Dedifferentiated amniotic fluid mesenchymal stem cell (primary cell): ENCODE data around the gene ACOX3.

Source experiments
- DNase-seq: peaks from one replicate; pipeline ENCODE4 v3.0.0-alpha.2; 2016; ENCODE audit errors: extremely low spot score

ACOX3 gene

GRCh38 chr4:8374851-8375649 lies 65.5 kb downstream of the ACOX3 start:
- no peak for DNase-seq

- DNase-seq: no peak
Measured at GRCh38 chr4:8373973-8374545, 66.5 kb downstream of the ACOX3 start.

DNA sequence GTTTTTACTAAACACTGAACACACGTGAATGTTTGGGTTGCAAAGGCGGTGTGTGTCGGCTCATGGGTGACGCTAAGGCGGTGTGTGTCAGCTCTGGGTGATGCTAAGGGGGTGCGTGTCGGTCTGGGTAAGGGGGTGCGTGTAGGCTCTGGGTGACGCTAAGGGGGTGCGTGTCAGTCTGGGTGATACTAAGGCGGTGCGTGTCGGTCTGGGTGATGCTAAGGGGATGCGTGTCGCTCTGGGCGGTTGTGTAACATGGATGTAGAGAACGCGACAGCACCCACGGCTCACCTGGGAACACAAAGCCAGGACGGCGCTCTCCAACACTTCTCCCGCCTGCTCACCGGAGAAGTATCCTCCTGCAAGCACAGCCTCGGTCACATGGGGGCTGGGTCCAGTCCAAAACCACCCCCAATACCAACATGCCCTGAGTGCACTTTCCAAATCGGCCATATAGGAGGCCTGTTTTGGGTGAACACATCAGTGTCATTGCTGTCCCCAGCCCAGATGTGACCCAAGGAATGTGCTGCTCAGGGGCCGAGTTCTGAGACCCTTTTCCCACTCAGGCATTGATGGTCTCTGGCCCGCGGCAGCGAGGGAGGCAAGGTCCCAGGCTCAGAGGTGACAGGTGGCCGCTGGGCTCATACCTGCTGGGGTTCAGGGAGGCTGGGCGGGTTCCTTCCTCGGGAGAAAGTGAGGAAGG lies 67.1 kb downstream of the ACOX3 start:
- no peak for DNase-seq

DNA sequence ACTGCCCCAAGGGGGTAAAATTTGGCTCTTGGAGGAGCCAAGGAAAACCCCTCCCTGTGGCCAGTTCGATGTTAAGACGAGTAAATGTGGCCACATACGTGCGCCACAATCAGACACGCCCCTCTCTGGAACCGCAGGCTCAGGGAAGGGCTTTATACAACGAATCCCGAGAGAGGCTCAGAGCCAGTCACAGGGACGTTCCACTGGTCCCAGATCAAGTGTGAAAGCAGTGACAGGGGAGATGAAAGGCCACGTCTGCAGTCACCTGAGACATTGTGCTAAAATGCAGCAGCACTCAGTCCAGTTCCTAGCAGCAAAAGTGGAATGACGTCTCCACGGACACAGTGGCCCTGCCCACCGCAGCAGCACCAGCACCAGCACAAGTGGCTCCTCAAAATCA lies 68.0 kb downstream of the ACOX3 start:
- DNase-seq: no peak

GRCh38 chr4:8371596-8371995 lies 68.9 kb downstream of the ACOX3 start:
- DNase-seq: no peak

GRCh38 chr4:8370835-8371595 lies 69.5 kb downstream of the ACOX3 start:
- no peak for DNase-seq

DNA sequence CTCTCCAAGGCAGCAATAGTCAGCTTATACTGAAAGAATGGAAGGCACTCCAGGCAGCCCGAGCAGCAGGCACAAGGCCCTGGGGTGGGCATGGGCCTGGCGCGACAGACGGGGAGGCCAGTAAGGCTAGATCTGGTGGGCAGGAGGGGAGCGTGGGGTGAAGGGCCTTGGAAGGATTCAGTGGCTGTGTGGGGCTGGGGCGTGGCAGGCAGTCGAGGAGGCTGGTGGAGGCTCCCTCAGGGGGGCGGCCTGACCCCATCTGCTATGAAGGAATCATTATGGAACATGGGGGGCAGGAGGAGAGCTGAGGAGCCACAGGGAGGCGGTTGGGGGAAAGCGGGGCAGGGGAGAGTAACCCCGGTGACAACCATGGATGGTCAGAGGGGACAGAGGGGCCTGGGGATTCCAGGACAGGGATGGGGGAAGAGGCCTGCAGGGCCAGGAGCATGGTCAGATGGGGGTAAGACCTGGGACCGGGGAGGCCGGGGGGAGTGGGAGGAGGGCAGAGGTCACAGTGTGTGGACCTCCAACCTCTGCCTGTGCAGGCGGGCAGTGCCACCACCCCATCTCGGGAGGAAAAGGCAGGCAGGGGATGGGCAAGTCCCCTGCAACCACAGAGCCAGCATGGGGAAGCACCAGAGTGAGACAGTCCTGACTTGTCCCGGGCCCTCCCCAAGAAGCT lies 70.3 kb downstream of the ACOX3 start:
- DNase-seq: no peak

DNA sequence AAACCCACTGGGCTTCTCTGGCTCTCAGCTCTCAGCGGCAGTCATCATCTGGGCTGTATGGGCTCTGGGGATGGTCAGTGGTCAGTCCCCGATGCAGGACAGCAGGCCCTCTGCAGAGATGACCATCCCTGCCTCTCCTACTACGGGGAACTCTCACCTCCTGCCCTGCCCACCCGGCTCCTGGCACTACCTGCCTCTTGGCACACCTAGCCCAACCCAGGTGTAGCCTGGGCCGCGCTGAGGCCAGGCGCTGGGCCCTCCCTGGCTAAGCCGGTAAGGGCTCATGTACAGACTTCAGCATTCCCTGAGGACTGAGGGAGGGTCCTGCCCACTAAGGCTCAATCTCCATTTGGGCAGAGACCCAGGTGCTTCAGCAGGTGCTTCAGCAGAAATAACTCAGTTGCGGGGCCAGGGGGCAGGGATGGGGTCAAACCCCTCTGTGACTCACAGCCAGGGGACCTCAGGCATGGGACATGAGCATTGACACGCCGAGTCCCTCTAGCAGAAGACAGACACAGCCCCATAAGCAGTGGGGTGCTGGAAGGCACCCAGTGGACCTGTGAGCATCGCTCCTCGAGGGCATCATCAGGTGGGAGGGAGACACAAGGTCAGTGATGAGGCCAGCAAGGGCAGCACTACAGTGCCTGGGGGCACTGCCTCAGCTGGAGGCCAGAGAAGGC lies 71.0 kb downstream of the ACOX3 start:
- DNase-seq: no peak

GRCh38 chr4:8368998-8369397 lies 71.5 kb downstream of the ACOX3 start:
- no peak for DNase-seq

DNA sequence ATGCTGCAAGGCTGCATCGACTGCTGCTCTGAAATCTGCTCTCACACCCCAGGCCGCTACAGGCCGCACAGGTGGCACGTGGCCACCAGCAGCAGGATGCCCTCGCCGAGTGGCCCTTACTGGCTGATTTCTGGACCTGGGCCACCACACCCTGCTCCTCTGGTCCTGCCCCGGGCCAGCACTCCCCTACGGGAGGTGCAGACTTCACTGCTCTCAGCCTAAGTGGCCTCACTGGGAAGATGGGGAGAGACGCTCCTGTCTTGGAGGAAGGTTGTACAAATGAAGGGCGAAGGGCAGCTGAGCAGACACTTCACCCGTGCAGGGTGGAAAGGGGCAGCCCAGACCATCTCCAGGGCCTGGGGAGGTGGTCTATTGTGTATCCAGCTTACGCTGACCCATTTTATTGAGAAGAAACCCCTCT lies 72.5 kb downstream of the ACOX3 start:
- no peak for DNase-seq

DNA sequence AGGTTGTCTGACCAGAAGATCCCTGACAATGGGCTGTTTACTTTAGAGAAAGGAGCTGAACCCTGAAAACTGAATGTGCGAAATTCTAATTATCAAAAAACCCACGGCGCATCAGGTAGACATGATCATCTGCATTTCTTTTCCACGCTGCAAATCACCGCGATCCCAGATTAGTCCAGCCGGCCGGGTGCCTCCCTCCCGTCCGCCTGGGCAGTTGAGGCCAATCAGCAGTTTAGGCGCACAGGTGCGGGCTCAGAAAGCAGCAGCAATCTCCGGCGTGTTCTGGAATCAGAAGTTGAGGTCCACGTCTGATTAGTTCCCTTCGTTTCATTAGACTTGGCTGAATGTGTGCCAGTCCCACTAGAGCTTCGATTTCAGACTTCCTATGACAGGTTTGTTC lies 73.9 kb downstream of the ACOX3 start:
- DNase-seq: no peak

DNA sequence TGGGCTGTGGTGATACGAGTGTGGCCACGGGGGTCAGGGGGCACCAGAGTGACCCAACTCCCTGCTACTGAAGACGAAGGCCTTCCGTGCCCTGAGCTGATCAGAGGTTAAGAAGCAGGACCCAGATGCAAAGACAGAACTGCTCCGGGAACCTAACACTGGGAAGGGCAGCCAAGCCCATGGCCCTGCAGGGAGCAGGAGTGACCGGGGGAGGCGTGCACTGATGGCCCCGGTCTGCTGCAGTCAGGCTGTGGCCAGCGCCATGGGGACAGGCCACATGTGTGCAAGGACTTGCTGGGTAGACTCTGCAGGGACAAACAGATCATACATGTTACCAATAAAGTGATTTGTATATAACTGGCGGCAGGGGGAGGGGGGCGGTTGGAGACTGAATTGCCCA lies 74.6 kb downstream of the ACOX3 start:
- DNase-seq: no peak

- DNase-seq: no peak
Measured at GRCh38 chr4:8365353-8365752, 75.2 kb downstream of the ACOX3 start.

GRCh38 chr4:8364848-8365350 lies 75.6 kb downstream of the ACOX3 start:
- DNase-seq: no peak

GRCh38 chr4:8364141-8364540 lies 76.4 kb downstream of the ACOX3 start:
- no peak for DNase-seq

DNA sequence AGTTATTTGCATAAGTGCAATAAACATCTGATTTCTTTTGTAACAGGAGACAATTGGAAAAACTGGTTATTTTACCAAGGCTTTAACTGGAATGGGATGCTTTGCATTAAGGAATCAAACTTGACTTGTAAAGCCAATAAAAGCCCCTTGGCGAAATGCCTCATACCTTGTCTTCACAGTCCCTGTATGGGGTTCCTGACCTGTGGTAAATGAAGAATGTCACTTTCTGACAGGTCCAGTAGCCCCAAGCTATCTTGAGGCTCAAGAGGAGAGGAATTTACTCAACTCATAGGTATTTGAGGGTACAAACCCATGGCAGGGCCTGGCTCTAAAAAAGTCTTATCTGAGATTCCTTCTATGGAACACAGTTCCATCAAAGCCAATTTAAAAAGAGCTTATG lies 78.0 kb downstream of the ACOX3 start:
- DNase-seq: no peak

DNA sequence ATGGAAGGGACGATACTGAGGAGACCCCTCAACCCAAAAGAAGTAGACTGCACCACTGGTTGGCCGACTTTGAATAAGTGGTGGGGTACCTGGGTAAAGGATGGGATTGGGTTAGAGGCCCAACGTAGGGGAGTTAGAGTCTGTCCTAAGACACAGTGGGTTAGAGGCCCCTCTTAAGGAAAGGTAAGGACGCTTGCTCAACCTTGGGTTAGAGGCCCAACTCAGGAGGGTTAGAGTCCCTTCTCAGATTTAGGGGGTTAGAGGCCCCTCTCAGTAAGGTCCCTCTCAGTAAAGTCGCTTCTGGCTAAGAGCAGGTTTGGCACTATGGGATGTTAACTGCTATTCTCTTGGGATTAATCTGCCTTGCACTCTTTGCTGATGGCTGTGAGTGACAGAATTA lies 81.3 kb downstream of the ACOX3 start:
- no peak for DNase-seq

GRCh38 chr4:8356856-8357255 lies 83.7 kb downstream of the ACOX3 start:
- no peak for DNase-seq

DNA sequence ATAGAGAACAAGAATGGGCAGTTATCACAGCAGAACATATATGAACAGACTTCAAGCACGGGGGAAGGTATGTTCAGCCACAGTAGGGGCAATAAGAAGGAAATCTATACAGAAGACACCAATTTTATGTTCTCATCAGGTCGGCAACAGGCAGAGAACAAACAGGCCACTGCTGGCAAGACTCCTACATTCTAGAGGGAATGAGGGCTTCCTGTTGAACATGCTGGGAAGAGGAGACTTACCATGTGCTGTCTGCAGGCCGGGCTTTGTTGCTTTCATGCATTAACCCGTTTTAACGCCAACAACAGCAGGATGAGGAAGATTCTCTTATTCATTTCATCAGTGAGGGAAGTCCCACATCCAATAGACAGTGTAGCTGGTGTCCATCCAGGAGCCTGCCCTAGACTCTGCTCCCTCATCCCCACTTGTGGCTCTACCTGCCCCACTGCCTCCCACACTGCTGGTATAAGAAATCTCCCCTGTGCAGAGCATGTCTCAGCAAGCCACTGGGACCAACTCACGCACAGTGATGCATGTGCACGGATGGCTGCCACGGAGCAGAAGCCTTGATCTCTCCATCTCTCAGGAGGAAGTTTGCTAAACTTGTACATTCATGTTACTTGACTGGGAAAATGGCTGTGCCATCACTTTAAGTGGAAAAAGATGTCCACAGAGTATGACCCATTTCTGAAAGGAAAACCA lies 84.5 kb downstream of the ACOX3 start:
- DNase-seq: no peak

- no peak for DNase-seq
Measured at GRCh38 chr4:8355306-8355705, 85.2 kb downstream of the ACOX3 start.
